Glomerular visceral epithelial cell (primary cell): ENCODE results near the gene PLEKHG2.

Experiments
- DNase-seq: peaks from one replicate; pipeline ENCODE4 v3.0.0-alpha.2; 2016; ENCODE audit errors: extremely low spot score

Gene PLEKHG2

DNA sequence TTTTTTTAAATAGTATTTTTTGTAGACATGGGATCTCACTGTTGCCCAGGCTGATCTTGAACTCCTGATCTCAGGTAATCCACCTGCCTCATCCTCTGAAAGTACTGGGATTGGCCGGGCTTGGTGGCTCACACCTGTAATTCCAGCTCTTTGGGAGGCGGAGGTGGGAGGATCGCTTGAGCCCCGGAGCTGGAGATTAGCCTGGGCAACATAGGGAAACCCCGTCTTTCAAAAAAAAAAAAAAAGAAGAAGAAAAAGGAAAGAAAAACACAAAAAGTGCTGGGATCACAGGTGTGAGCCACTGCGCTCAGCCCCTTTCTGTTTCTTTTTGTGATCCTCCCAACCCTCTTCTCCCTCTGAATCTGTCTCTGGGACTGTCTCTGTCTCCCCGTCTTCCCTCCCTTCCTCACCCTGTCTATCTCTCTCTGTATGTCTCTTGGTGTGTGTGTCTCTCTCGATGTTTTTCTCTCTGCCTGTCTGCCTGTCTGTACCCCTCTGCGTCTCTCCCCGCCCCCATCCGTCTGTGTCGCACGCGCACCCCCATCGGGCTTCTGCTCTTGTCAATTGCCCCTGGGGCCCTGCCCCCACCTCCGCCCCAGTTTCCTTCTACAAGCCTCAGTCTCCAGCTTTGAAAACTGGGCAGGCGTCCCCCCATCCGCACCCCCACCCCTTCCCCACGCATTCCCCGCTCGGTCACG is 6.4 kb upstream of the PLEKHG2 start:
- no peak for DNase-seq

DNA sequence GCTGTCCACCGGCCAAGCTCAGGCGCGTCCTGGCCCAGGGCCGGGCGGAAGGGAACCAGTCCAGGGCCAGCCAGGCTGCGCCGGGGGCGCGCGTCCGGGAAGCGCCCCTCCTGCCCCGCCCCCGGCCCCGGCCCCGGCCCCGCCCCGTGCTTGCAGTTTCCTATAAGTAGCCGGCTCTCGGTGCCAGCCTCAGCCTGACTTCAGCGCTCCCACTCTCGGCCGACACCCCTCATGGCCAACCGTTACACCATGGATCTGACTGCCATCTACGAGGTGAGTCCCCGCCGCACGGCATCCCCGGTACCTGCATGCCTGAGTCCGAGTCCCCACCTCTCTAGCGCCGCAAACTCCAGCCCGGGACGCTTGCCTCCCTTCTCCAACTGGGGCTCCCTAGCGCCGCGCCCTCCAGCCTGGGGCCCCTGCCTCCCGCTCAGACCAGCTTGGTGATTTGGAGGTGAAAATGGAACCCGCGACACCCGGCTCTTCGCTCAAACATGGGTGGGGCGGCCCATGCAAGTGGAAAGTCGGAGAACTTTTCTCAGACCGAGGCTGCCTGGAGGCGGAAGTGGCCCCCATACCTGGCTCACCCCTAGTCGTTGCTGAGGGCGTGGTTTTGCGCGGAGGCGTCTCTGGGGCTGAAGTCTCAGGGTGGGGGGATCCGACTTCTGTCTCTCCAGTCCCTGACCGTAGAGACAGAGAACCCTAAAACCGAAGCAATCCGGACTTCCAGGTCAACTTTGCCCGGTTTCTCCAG is 5.6 kb upstream of the PLEKHG2 start, which contains the start of gene ZFP36:
ZFP36 (plus strand) TSS at position 192 of the 754 bp plus-strand sequence; CDS start at position 250, 58 bp downstream.
- DNase-seq = peak; percentile 92

DNA sequence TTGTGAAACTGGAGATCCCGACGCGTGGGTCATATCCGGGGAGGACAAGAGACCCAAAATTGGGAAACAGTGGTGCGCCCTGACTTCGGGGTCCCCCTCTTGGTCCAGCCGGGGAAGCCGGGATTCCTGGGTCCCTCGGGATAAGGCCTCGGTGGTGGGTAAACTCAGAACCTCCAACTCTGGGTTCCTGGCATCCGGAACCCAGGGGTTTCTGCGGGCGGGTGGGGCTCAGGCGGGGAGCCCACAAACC is 5.1 kb upstream of the PLEKHG2 start:
- no peak for DNase-seq

DNA sequence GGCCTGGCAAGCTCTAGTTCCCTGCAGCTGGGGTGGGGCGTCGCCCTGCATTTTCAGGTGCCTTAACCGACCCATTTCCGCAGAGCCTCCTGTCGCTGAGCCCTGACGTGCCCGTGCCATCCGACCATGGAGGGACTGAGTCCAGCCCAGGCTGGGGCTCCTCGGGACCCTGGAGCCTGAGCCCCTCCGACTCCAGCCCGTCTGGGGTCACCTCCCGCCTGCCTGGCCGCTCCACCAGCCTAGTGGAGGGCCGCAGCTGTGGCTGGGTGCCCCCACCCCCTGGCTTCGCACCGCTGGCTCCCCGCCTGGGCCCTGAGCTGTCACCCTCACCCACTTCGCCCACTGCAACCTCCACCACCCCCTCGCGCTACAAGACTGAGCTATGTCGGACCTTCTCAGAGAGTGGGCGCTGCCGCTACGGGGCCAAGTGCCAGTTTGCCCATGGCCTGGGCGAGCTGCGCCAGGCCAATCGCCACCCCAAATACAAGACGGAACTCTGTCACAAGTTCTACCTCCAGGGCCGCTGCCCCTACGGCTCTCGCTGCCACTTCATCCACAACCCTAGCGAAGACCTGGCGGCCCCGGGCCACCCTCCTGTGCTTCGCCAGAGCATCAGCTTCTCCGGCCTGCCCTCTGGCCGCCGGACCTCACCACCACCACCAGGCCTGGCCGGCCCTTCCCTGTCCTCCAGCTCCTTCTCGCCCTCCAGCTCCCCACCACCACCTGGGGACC is 4.6 kb upstream of the PLEKHG2 start:
- DNase-seq = peak; percentile 47

DNA sequence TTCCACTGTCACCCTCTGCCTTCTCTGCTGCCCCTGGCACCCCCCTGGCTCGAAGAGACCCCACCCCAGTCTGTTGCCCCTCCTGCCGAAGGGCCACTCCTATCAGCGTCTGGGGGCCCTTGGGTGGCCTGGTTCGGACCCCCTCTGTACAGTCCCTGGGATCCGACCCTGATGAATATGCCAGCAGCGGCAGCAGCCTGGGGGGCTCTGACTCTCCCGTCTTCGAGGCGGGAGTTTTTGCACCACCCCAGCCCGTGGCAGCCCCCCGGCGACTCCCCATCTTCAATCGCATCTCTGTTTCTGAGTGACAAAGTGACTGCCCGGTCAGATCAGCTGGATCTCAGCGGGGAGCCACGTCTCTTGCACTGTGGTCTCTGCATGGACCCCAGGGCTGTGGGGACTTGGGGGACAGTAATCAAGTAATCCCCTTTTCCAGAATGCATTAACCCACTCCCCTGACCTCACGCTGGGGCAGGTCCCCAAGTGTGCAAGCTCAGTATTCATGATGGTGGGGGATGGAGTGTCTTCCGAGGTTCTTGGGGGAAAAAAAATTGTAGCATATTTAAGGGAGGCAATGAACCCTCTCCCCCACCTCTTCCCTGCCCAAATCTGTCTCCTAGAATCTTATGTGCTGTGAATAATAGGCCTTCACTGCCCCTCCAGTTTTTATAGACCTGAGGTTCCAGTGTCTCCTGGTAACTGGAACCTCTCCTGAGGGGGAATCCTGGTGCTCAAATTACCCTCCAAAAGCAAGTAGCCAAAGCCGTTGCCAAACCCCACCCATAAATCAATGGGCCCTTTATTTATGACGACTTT is 3.9 kb upstream of the PLEKHG2 start:
- peak; percentile 30 for DNase-seq

GRCh38 chr19:39409208-39410016 is 3.1 kb upstream of the PLEKHG2 start:
- DNase-seq = peak; percentile 57

- peak; percentile 41 for DNase-seq
These were observed 2.2 kb upstream of the PLEKHG2 start for GRCh38 chr19:39410017-39410830.

GRCh38 chr19:39410831-39411080 is 1.7 kb upstream of the PLEKHG2 start:
- DNase-seq = no peak

DNA sequence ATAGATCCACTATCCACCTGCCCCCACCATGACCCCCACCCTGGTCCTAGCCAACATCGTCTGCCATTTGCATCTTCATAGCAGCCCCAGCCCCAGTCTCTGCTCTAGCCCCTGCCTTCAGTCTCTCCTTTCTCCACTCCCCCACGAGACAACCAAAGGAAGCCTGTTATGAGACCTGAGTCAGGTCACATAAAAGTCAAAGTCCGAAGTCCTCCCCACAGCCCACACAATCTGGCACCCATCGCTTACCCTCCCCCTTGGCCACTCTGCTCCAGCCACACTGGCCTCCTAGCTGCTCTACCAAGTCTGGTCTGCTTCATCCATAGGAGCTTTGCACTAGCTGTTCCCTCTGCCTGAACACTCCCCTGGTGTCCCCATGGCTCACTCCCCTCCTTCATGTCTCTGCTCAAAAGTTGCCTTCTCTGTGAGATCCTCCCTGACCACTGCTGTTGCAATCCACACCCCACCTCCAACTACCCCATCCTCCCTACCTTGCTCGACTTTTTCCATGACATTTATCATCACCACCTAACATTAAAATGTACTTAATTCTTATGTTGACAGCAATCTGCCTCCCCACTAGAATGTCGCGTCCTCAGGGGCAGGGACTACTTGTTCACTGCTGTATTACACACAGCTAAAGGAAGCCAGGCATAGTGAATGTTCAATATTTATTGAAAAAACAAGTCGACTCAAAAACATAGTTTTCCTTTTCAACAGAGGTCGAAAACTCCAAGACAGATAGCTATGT is 1.2 kb upstream of the PLEKHG2 start:
- DNase-seq = no peak

DNA sequence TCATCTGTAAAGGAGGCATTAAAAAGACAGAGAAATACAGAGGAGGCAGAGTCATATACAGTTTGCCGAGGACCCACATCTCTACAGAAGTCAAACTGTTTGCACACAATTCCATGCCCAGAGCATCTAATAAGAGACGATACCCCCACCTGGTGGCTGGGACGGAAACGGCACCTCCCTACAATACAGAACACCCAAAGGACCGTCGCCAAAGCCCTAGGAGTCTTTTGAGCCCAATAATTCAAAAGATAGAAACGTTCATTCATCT is 703 bp upstream of the PLEKHG2 start:
- DNase-seq = peak; percentile 94

- DNase-seq = no peak
These were observed 400 bp downstream of the PLEKHG2 start for GRCh38 chr19:39412867-39413271.

- DNase-seq = peak; percentile 55
These were observed 922 bp downstream of the PLEKHG2 start for GRCh38 chr19:39413272-39413910.

DNA sequence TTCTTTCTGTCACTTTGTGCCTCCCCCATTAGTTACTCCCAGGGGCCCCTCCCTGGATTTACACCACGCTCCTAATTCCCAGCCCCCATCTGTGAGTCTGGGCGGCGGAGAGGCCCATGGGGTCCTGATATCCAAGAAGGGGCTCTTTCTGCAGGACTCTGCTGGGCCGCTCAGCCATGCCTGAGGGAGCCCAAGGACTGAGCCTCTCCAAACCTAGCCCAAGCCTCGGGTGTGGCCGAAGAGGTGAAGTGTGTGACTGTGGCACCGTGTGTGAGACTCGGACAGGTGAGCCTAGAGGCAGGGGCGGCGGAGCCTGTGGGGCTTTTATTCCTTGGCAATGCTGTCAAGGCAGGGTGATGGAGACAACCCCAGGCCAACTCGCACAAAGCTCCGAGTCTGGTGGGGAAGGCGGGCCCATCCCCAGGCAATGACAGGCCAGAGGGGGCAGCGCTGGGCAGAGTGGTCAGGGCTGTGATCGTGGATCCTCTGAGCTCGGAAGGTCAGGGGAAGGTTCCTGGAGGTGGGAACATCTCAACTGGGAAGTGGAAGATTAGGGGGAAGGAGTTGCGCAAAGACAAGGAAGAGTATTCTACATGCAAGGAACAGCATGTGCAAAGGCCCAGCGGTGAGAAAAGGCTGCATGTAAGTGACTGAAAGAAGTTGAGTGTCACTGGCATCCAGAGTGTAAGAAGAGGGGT is 1.6 kb downstream of the PLEKHG2 start:
- peak; percentile 45 for DNase-seq

- no peak for DNase-seq
These were observed 2.9 kb downstream of the PLEKHG2 start for GRCh38 chr19:39415111-39416046.

- no peak for DNase-seq
These were observed 4.0 kb downstream of the PLEKHG2 start for GRCh38 chr19:39416152-39417120.

DNA sequence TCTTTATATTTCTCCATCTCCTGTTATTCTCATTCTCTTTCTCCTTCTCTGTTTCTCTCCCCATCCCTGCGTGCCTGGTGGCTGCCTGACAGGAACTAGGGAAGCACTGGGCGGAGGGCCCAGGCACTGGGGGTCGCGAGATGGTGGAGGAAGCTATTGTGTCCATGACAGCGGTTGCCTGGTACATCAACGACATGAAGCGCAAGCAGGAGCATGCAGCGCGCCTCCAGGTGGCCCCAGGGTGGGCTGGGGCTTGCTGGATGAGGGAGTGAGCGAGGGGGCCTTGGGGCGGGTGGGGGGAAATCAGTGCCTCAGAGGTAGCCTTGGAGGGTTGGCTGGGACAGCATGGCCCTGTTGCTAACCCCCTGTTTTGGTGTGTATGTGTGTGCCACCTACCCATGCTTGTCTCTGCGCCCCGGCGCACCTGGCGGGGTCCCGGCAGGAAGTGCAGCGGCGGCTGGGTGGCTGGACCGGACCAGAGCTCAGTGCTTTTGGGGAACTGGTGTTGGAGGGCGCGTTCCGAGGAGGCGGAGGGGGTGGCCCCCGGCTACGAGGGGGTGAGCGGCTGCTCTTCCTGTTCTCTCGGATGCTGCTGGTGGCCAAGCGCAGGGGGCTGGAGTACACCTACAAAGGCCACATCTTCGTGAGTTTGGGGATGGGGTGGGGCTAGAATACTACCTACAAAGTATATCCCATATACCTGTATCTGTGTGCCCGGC is 5.2 kb downstream of the PLEKHG2 start:
- DNase-seq = no peak
